Measurements from ENCODE around the gene ARHGAP33.

ARHGAP33 gene

DNA sequence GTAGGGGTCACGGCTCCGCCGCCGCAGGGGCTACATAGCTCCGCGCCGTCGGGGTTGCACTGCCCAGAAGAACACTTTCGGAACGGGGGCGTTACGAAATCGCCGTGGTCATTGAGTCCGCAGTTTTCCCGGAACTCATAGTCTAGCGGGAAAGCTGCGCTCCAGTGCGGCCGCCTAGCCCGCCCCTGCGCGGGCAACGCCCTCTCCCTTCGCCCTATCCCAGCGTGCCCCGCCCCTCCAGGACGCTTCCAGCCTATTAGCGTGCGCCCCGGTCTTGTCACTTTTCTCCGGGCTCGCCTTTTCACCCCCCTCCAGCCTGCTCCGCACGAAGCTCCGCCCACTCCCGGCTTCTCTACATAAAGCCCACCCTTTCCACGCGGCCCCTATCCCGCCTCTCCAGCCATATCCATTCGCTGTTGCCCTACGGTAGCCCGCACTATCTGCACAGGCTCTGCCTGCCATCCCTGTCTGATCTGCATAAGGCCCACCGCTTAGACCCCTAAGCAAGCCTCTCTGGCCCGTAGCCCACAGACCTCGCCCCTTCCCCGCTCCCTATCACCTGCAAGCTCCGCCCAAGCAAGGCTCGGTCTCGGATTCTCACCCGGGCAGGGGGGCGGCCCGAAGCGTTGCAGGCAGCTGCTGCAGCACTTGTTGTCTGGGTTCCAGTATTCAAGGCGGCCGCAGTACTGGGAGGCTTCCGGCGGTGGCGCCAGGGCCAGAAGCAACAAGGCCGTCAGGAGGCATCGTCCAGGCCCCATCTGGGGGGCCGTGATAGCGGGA, 34.8 kb upstream of the ARHGAP33 start:
- DNase-seq: peak; percentile 97 to 98

DNA sequence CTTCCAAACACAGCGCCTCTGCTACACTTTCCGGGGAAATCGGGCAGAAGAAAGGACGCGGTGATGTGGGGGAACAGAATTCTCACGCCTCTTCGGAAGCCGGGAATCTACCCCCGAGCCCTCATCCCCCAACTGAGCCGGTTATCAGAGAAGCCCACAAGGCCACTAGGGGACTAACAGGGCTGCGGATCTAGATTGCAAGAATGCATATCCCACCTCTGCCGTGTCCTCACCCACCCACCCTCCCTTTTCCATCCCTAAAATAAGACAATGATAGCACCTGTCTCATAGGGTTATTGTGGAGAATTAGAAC, 34.2 kb upstream of the ARHGAP33 start:
- no peak for DNase-seq

DNA sequence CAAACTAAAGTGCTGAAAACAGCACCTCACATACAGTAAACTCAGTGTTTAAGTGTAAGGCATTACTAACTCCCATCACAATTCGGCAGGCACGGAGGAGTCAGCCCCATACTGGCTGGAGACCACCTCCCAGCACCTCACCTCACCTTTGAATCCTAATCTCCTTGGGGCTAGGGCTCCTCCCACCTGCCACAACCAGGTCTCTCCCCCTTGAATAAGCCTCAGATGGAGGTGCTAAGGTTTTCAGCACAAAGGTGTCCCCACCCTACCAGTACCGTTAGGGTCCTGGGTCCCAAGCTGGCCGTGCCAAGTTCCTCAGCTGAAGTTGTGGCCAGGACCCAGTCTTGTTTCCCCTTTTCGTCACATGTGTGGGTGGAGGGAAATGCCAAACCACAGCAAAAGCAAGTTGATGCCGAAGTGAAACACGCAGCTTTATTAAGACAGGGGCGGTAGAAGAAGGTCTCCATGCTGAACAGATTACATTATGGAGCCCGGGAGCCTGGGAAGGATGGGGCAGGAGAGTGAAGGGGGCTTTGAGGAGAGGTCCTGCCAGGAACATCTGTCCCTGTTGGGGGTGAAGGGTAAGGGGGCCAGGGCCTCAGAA, 33.1 kb upstream of the ARHGAP33 start, which contains the start of gene IGFLR1:
Gene IGFLR1, minus strand, starts transcription at position 332 of the 604 bp plus-strand sequence. CDS start 1,272 bp downstream, outside the sequence.
- DNase-seq: peak; percentile 88 to 94

DNA sequence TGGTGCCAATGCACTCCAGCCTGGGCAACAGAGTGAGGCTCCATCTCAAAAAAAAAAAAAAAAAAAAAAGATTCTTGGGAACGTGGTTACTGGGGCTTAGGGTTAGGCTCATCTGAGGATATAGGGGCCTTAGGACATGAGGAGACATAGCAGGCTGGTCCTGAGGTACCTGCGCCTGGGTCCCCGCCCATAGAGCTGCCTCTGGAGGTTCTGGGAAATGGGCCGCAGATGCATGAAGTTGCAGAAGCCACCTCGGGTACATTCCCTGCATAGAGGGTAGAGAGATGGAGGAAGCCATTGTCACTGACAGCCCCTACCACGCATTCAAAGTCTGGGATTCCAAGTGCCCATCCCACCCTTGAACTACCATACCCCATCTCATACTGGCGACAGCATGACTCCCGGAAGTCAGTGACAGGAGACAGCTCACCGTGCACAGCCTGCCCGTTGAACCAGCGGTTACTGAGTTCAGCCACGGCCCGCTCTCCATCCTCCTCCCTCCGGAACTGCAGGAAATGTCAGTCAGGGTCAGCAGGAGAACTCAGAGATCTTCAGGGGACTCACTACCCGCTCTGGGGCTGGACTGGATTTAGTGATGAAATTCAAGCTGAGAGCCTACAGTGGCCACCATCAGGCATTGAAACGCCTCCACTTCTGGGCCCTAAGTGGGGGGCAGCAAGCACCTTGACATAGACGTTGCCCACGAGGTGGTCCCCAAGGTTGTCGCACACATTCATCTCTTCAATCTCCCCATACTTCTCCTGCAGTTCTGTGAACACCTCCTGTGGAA, 31.5 kb upstream of the ARHGAP33 start:
- DNase-seq: no peak

DNA sequence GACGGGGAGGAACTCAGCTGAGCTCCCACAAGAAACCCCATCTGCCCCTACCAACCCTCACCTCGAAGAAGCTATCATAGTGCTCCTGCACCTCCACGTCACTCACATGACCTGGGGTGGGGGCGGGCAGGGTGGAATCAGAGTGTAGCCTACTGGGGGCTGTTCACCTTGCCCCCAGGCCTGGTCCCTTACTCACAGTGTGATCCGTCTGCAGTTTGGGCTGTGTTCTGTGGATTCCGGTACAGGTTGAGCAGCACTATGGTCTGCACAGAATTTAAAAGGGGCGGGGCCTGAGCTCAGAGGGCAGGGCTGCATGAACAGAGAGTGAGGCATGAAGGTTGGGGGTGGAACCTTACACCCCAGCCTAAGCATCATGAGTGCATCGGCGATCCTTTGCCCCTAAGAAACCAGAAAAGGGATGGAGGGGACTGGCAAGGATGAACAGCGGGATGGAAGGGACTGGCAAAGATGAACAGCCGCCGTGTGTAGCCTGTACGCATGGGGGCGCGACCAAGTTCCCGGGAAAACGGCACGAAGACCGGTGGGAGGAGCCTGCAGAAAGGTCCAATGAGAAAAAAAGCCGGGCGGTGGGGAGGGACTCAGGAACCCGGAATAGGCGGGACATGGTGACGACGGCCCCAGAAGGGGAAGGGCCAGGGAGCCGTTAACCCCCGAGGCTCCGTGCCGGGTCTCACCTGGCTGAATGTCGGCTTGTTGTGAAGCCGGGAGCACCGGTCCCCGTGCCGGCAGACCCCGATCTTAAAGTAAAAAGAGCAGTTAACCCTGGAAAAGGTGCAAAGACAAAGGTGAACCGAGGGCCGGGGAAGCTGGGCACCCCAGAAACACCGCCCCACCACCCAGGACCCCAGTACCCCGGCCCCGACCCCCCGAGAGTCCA, 30.7 kb upstream of the ARHGAP33 start:
- DNase-seq: peak; percentile 96 to 97

DNA sequence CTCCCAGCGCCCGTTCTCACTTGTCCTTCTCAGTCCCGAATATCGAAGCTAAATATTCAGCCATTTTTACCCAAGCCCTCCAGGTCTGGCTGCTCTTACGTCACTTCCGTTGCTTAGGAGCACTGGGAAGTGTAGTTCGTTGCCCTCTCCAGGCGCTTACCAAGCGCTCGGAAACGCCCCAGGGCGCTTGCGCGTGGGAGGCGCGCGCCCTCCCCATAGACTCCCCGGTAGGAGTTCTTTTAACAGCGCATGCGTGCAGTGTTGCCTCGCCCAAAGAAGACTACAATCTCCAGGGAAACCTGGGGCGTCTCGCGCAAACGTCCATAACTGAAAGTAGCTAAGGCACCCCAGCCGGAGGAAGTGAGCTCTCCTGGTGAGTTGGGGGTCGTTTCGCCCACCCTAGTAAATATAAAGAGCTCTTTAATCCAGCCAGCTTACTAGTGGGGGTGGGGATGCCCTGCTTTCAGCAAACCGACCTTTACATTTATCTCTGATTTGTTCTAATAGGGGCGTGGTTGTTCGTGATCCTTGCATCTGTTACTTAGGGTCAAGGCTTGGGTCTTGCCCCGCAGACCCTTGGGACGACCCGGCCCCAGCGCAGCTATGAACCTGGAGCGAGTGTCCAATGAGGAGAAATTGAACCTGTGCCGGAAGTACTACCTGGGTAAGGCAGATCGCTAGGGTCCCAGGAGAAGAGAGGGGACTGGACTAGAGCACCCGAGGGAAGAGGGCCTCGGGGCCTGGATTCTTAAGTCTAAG, 29.9 kb upstream of the ARHGAP33 start, which contains the start of the genes PSENEN and U2AF1L4:
Gene PSENEN, plus strand, starts transcription at position 324 of the 759 bp plus-strand sequence. Its CDS starts 280 bp downstream, at position 604.
Gene U2AF1L4, minus strand, starts transcription at position 91 of the 759 bp plus-strand sequence. Its CDS starts 27 bp downstream, at position 64.
- DNase-seq: peak; percentile 100

DNA sequence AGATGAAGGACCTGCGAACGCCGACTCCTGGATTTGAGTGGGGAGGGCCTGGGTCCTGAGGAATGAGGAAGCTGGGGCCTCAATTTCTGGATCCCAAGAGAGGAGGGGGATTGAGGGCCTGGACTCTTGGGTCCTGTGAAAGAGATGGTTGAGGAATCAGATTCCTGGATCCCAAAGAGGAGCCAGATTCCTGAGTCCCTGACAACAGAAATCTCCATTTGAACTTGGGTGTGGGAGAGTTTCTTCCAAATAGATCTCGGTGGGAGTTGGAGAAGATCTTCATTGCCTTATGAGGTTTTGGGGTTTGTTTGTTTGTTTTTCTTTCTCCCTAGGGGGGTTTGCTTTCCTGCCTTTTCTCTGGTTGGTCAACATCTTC, 29.3 kb upstream of the ARHGAP33 start:
- no peak for DNase-seq

DNA sequence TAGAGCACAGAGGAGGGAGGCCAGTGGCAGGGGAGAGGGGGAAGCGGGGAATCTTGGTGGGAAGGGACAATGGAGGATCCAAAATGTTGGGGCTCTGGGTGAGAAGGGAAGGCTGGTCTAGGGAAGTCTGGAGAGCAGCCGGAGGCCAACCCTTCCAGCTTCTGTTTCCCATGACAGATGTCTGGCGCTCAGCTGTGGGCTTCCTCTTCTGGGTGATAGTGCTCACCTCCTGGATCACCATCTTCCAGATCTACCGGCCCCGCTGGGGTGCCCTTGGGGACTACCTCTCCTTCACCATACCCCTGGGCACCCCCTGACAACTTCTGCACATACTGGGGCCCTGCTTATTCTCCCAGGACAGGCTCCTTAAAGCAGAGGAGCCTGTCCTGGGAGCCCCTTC, 28.8 kb upstream of the ARHGAP33 start:
- DNase-seq: peak in 1 of 2 donors; percentile 38

DNA sequence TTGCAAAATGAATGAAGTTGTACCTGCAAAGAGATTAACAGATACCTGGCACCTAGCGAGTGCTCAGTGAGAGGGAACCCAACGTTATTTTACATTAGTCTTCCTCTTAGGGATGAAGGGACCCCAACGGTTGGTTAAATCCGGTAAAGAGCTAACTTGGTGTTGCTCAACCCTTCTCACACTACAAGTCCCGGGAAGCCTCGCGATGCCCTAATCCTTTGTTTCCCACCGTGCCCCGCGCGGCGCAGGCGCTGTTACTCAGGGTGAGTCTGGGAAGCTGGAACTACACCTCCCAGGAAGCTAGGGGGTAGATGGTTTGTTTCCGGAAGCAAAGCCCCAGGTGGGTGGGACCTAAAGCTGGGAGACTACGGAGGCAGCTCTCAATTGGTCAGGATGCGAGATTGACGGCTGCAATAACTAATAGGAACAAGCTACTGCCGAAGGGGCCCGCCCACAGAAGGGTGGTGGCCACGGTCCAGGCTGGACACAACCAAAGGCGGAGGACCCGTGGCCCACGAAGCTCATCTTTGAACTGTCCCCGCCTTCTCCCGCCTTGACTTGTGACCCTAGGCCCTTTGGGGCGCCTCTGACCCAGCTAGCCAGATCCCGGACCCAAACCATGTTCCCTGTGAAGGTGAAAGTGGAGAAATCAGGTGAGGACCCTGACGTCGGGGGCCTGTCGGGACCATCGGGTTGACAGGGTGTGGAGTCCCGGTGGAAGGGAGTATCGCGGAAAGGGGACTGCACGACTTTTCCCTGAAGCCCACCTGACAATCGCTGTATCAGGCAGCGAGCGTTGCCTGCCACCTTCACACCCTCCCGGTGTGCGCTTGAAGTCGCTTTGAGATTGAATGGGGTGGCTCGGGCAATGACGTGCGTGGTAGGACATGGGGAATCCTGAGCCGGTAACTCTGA, 27.0 kb upstream of the ARHGAP33 start, which contains the start of gene LIN37:
Gene LIN37, plus strand, starts transcription at position 471 of the 915 bp plus-strand sequence. Its CDS starts 149 bp downstream, at position 620.
- peak; percentile 100 for DNase-seq

DNA sequence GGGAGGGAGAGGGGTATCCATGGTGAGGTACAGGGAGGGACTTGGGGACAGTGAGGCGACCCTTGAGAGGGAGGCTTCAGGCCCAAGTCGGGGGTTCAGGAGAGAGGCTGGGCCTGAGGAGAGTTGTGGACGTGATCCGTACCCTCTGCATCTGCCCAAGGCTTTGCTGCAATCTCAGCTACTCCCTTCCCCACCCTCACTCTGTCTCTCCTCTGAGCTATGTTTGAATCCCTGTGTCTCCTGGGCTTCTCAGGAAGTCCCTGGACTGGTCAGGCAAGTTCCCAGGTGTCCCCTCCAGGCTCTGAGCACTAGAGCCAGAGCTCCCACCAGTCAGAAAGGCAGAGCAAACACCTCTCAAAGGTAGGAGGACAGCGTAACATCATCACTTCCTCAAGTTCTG, 25.2 kb upstream of the ARHGAP33 start:
- DNase-seq: no peak

DNA sequence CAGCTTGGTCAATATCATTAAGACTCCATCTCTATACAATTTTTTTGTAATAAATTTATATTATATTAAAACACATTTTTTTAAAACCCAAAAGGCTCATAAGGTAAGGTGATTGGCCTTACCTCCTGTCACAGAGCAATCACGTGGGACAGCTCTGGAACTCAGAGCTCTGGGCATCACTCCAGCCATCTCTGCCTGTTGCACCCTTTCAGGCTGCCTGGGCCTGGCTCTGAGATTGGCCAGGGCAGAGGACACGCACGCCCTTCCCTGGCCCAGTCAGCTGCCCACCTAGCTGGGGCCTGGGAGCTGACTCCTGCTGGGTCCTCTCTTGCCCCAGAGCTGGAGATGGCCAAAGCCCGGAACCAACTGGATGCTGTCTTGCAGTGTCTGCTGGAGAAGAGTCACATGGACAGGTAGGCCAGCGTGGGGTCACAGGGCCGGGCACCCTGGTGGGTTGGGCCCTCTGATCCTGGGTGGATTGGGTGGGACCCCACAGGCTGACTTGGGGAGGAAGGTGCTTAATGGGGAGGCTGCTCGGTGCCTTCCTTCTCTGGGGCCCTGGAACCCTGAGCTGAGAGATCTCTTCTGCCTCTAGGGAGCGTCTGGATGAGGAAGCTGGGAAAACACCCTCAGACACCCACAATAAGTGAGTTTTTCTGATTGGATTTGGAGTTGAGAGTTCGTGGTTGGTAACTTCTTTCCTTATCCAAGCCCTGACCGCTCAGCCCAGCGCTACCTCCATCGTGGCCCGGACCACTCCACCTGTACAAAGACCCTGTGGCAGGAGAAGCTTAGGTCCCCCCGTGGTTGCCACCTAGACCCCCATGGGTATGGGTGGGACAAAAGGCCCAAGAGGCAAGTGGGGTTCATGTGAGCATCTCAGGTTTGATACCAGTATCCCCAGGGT, 23.3 kb upstream of the ARHGAP33 start:
- peak in 1 of 2 donors; percentile 20 for DNase-seq

DNA sequence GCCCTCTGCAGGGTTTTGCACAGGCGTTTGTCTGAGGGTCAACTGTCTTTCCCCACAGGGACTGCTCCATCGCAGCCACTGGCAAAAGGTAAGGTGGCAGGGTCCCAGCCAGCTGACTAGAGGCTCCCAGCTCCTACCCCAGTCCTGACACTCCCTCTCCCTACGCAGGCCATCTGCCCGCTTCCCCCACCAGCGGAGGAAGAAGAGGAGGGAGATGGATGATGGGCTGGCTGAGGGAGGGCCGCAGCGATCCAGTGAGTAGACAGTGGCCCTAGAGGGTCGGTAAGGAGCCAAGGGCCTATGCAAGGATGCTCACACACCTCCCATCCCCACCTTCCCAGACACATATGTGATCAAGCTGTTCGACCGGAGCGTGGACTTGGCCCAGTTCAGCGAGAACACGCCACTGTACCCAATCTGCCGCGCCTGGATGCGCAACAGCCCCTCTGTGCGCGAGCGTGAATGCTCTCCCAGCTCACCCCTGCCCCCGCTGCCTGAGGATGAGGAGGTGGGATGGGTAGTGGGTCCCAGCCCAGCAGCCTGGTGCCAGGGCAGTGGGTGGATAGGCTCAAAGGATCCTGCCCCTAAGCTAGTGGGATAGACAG, 22.5 kb upstream of the ARHGAP33 start:
- no peak for DNase-seq

DNA sequence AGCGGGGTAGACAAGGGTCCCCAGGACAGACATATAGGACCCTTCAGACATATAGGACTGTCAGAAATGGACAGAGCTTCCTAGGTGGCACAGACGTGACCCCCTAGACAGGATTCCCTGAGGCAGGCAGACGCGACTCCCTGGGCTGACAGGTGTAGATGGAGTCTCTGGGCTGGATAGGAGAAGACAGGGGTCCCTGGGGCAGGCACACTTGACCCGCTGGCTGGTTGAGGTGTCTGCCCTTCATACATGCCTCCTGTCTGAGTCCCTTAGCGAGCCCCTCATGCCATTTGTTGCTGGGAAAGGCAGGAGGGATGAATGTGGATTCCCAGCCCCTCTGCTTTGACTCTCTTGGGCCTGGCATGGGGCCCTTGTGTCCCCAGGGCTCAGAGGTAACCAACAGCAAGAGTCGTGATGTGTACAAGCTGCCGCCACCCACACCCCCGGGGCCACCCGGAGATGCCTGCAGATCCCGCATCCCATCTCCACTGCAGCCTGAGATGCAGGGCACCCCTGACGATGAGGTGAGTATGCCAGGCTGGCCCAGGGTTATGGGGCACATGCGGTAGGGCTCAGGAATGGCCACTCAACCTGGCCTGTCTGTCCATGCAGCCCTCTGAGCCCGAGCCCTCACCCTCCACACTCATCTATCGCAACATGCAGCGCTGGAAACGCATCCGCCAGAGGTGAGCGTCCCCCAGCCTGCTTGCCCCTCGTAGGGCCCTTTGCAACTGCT, 21.6 kb upstream of the ARHGAP33 start:
- DNase-seq: no peak

DNA sequence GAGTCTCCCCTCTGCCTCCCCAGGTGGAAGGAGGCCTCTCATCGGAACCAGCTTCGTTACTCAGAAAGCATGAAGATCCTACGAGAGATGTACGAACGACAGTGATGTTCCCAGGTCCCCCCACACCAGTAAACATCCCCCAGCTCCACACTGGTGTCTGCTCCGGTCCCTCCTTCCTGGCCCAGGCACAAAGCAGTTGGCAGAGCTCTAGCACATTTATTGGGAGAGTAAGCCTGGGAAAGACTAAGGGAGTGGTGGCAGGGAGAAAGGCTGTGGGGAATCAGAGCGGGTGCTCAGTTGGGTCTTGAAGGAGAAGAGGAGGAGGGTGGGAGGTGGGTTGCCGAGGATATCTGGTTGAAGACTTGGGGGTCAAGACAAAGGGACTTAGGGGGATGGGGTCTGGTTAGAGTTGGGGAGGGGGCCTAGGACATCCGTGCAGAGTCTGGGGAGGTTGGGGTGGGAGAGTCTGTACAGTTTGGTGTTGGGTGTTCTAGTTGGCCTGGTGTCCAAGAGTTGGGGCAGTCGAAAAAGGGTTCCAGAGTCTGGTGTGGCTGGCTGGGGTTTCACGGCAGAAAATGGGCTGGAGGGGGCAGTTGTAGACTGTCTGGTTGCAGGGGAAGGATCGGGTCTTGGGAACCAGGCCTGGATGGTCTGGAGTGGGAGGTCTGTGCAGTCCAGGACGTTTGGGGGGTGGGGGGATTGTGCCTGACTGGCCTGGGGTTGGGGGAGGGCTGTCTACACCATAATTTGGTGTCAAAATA, 20.8 kb upstream of the ARHGAP33 start:
- DNase-seq: no peak

DNA sequence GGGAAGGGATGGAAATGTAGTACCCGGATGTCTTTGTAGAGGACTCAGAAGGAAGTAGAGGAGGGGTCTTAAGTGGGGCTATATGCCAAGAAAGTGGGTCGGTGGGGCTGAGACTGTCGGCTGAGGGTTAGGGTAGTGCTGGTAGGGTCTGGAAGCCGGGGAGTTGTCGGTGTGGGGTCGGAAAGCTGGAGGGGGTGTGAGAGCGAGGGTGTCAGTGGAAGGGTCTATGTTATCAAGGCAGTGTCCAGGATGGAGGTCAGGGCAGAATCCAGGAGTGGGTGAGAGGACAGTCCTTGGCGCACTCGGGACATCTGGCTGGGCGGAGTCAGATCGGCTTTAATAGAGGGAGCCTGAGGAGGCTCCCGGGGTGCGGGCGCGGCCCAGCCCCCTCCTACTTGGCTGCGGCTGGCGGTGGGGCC, 20.2 kb upstream of the ARHGAP33 start:
- DNase-seq: no peak

DNA sequence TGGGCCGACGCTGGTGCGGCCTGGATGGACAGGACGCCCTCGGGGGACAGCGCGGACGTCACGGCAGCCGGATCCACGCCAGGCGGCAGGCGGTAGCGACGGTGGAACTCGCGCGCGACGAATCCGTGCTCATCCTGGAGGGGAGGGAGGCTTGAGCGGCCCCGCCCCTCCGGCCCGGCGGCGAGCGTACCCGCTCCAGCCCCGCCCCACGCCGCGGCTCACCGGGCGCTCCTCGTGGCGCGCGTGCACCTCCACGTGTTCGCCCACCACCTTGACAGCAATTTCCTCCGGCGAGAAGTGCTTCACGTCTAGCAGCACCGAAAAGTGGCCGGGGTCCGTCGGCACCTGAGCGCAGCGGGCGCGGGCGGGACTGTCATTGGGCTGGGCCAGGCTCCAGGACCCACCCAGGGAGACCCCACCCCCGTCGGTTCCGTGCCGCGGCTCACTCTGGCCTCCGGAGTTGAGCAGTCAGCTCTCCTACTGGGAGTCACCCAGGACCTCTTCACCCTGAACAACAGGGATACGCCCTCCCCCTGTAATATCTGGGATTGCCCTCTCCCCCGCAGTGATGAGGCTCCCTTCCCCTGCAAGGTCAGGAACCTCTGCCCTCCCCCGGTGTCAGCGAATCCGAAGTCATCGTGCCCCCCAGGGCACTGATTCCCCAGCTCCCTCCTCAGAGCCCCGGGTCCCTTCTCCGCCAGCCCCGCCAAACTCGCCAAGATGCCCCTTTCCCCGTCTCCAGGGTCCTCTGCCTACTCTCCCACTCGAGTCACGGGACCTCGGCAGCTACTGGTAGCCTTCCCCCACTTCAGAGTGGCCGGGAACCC, 19.6 kb upstream of the ARHGAP33 start:
- peak in 1 of 2 donors; percentile 27 for DNase-seq

All from inflammatory macrophage (primary cell).